KBM-7 (cell line): Measurements from ENCODE around the gene CD48.
"Not testable (repeated sequence)": the region's sequence is repeated elsewhere in the genome, so short reads cannot be mapped to it uniquely, and the experiment has no call there.

Source experiments
- DNase-seq: peaks from one replicate; pipeline ENCODE4 v3.0.0-alpha.2; 2015
- in situ Hi-C: fragments of 300-500 bp; cut with MboI; formaldehyde crosslinking; loops from 2 replicates; pipeline ENCODE4 v1.14.3; 2020; ENCODE audit warnings: low sequenced_read_pairs, low pct_unique_long_range_greater_than_20kb, mixed read lengths

The CD48 gene

GRCh38 chr1:160743266-160743665 lies 31.6 kb upstream of the CD48 start:
- in situ Hi-C loops = no loop called here

GRCh38 chr1:160742428-160743127 lies 31.0 kb upstream of the CD48 start:
- in situ Hi-C loops = no loop called here
- DNase-seq = no peak

More at GRCh38 chr1:160743266-160743665, 31.6 kb upstream of the CD48 start:
- no peak for DNase-seq

GRCh38 chr1:160741612-160742348 lies 30.2 kb upstream of the CD48 start:
- in situ Hi-C loops = no loop called here
- DNase-seq = no peak

- in situ Hi-C loops = no loop called here
These were observed 29.5 kb upstream of the CD48 start for GRCh38 chr1:160741092-160741501.

GRCh38 chr1:160740133-160740688 lies 28.6 kb upstream of the CD48 start:
- in situ Hi-C loops = no loop called here
- DNase-seq = no peak

More at GRCh38 chr1:160741092-160741501, 29.5 kb upstream of the CD48 start:
- DNase-seq = no peak

GRCh38 chr1:160739098-160739511 lies 27.5 kb upstream of the CD48 start, which contains the start of gene SLAMF7:
TSS of gene SLAMF7 (plus strand) at chr1:160739247. CDS start at chr1:160739302, 55 bp downstream.
- DNase-seq = peak; percentile 39
- in situ Hi-C loops = no loop called here

- no peak for DNase-seq
- in situ Hi-C loops = no loop called here
These were observed 26.6 kb upstream of the CD48 start for GRCh38 chr1:160738271-160738670.

GRCh38 chr1:160734301-160734700 lies 22.7 kb upstream of the CD48 start:
- in situ Hi-C loops = no loop called here
- no peak for DNase-seq

GRCh38 chr1:160733898-160734297 lies 22.3 kb upstream of the CD48 start:
- in situ Hi-C loops = no loop called here
- DNase-seq = no peak

GRCh38 chr1:160731990-160732389 lies 20.4 kb upstream of the CD48 start:
- DNase-seq = no peak
- in situ Hi-C loops = no loop called here

- in situ Hi-C loops, DNase-seq: not testable (repeated sequence)
These were observed 19.9 kb upstream of the CD48 start for GRCh38 chr1:160731564-160731963.

GRCh38 chr1:160727316-160727640 lies 15.7 kb upstream of the CD48 start:
- no peak for DNase-seq
- in situ Hi-C loops = no loop called here

GRCh38 chr1:160726498-160727315 lies 15.1 kb upstream of the CD48 start:
- in situ Hi-C loops = no loop called here
- DNase-seq = peak; percentile 85

GRCh38 chr1:160726114-160726497 lies 14.5 kb upstream of the CD48 start:
- in situ Hi-C loops = no loop called here
- no peak for DNase-seq

- no peak for DNase-seq
- in situ Hi-C loops = no loop called here
These were observed 13.0 kb upstream of the CD48 start for GRCh38 chr1:160724465-160725242.

- in situ Hi-C loops = no loop called here
These were observed 11.7 kb upstream of the CD48 start for GRCh38 chr1:160723332-160723731.

GRCh38 chr1:160722726-160723125 lies 11.1 kb upstream of the CD48 start:
- in situ Hi-C loops = no loop called here
- DNase-seq = no peak

More at GRCh38 chr1:160723332-160723731, 11.7 kb upstream of the CD48 start:
- DNase-seq = no peak

GRCh38 chr1:160721473-160721872 lies 9.9 kb upstream of the CD48 start:
- DNase-seq = no peak
- in situ Hi-C loops = no loop called here
